H1 (cell line): ENCODE data around the gene SLC2A13. TPM values are rescaled to one million over a fixed set of nuclear protein-coding genes. Genes with fewer than 3 reads are reported as not detected.

ENCODE experiments used
- CTCF ChIA-PET: fragments of 300-600 bp; sonication (Branson Sonifier 250); formaldehyde crosslinking; loops from one replicate; lab custom pipeline; 2021; ENCODE audit not compliant: partially characterized antibody; lab: Charles Lee
- POLR2A ChIA-PET: fragments of 300-600 bp; sonication (Branson Sonifier 250); formaldehyde crosslinking; loops from one replicate; lab custom pipeline; 2021; ENCODE audit warnings: inconsistent platforms; ENCODE audit not compliant: partially characterized antibody; lab: Charles Lee
- DNase-seq, 2 experiments: peaks; one replicate each; pipeline versions ENCODE4 v3.0.0 to v3.0.0-alpha.2; 2010 to 2022; ENCODE audit warnings: low spot score in 2 of 2, low read depth in 1 of 2, mixed read lengths in 1 of 2
- FAIRE-seq: peaks from 2 replicates; lab custom pipeline; 2011; peaks lifted over from hg19 to GRCh38; lab: Jason Lieb, UNC
- H2AFZ ChIP-seq: 2 replicates; pipeline ENCODE4 v1.8.1; 2012; ENCODE audit warnings: low read length, inconsistent platforms
- H2AK5ac ChIP-seq: 2 replicates; pipeline ENCODE4 v1.6.1; 2013; ENCODE audit warnings: low read depth, low read length
- H2BK120ac ChIP-seq: replicated peaks from 2 replicates; pipeline ENCODE3; 2013; ENCODE audit warnings: low read depth, low read length, inconsistent platforms
- H2BK12ac ChIP-seq: 2 replicates; pipeline ENCODE4 v1.6.1; 2013; ENCODE audit warnings: low read depth, low read length
- H2BK15ac ChIP-seq: 2 replicates; pipeline ENCODE4 v1.6.1; 2013; ENCODE audit warnings: low read length
- H2BK20ac ChIP-seq: 2 replicates; pipeline ENCODE4 v1.6.1; 2013; ENCODE audit warnings: low read length
- H2BK5ac ChIP-seq: 2 replicates; pipeline ENCODE4 v1.6.1; 2013; ENCODE audit warnings: low read depth, low read length
- H3K14ac ChIP-seq: 2 replicates; pipeline ENCODE4 v1.6.1; 2013; ENCODE audit warnings: inconsistent platforms; ENCODE audit not compliant: insufficient read length
- H3K18ac ChIP-seq: 2 replicates; pipeline ENCODE4 v1.6.1; 2013; ENCODE audit warnings: low read length; ENCODE audit errors: extremely low read depth
- H3K23ac ChIP-seq: 2 replicates; pipeline ENCODE4 v1.6.1; 2013; ENCODE audit warnings: inconsistent platforms; ENCODE audit not compliant: insufficient read length
- H3K23me2 ChIP-seq: 2 replicates; pipeline ENCODE4 v1.6.1; 2013; ENCODE audit warnings: low read depth, low read length
- H3K27ac ChIP-seq: 2 replicates; pipeline ENCODE4 v1.6.1; 2011; ENCODE audit warnings: low read depth, low read length, inconsistent platforms
- H3K27me3 ChIP-seq, 4 experiments: replicated peaks in 1 of 4; 1 replicate in 1 of 4; 2 replicates in 3 of 4; pipeline versions ENCODE4 v1.6.1 to v1.8.1; 2011 to 2013; ENCODE audit warnings: low read length in 3 of 4, mild to moderate bottlenecking in 3 of 4, inconsistent platforms in 2 of 4, mixed read lengths in 2 of 4, moderate library complexity in 1 of 4; ENCODE audit not compliant: control insufficient read depth in 3 of 4, insufficient read depth in 3 of 4; ENCODE audit errors: extremely low read depth in 1 of 4
- H3K36me3 ChIP-seq, 4 experiments: 2 replicates each; pipeline versions ENCODE4 v1.6.1 to v1.8.1; 2011 to 2013; ENCODE audit warnings: mild to moderate bottlenecking in 4 of 4, low read length in 3 of 4, moderate library complexity in 2 of 4, control low read depth in 1 of 4, inconsistent platforms in 1 of 4; ENCODE audit not compliant: insufficient read depth in 4 of 4, control insufficient read depth in 2 of 4
- H3K4ac ChIP-seq: replicated peaks from 2 replicates; pipeline ENCODE3; 2013; ENCODE audit warnings: low read length, low read depth, mixed read lengths, inconsistent platforms; ENCODE audit not compliant: insufficient read length
- H3K4me1 ChIP-seq, 4 experiments: replicated peaks in 1 of 4; 1 replicate in 1 of 4; 2 replicates in 3 of 4; pipeline versions ENCODE4 v1.6.1 to v1.8.1; 2011 to 2013; ENCODE audit warnings: low read length in 3 of 4, inconsistent platforms in 2 of 4, mixed read lengths in 1 of 4; ENCODE audit not compliant: insufficient read depth in 4 of 4, control insufficient read depth in 3 of 4
- H3K4me2 ChIP-seq, 2 experiments: 2 replicates each; pipeline versions ENCODE4 v1.6.1 to v1.8.1; 2011 to 2013; ENCODE audit warnings: low read depth in 2 of 2, low read length in 2 of 2, control low read depth in 1 of 2, inconsistent platforms in 1 of 2, mild to moderate bottlenecking in 1 of 2; ENCODE audit not compliant: insufficient read depth in 1 of 2
- H3K4me3 ChIP-seq, 4 experiments: fragments of 200-600, 300-600 bp in 1 of 4; sonication (generic), shearing (Covaris generic), sonication (Bioruptor Twin) in 1 of 4; 2 replicates each; pipeline versions ENCODE4 v1.5.1 to v1.8.1; 2011 to 2016; ENCODE audit warnings: low read length in 4 of 4, low read depth in 3 of 4, control low read depth in 2 of 4, inconsistent platforms in 2 of 4, mild to moderate bottlenecking in 2 of 4, mixed read lengths in 1 of 4, moderate library complexity in 1 of 4; ENCODE audit not compliant: insufficient read depth in 2 of 4; ENCODE audit errors: extremely low read depth in 1 of 4
- H3K56ac ChIP-seq: replicated peaks from 2 replicates; pipeline ENCODE3; 2013; ENCODE audit warnings: low read depth, mild to moderate bottlenecking, mixed read lengths, low read length, inconsistent platforms; ENCODE audit not compliant: insufficient read length
- H3K79me1 ChIP-seq: 2 replicates; pipeline ENCODE4 v1.6.1; 2013; ENCODE audit warnings: low read depth, low read length, control low read depth
- H3K79me2 ChIP-seq, 2 experiments: 2 replicates each; pipeline versions ENCODE4 v1.6.1 to v1.8.1; 2012 to 2013; ENCODE audit warnings: low read length in 2 of 2, mild to moderate bottlenecking in 2 of 2, inconsistent platforms in 1 of 2; ENCODE audit not compliant: insufficient read depth in 2 of 2, control insufficient read depth in 1 of 2
- H3K9ac ChIP-seq, 4 experiments: replicated peaks in 1 of 4; 1 replicate in 1 of 4; 2 replicates in 3 of 4; pipeline versions ENCODE4 v1.6.1 to v1.8.1; 2011 to 2013; ENCODE audit warnings: low read depth in 3 of 4, low read length in 3 of 4, control low read depth in 2 of 4, mild to moderate bottlenecking in 2 of 4, moderate library complexity in 2 of 4, inconsistent platforms in 1 of 4; ENCODE audit errors: extremely low read depth in 1 of 4
- H3K9me3 ChIP-seq, 2 experiments: 2 replicates each; pipeline versions ENCODE4 v1.6.1 to v1.8.1; 2012 to 2013; ENCODE audit warnings: mild to moderate bottlenecking in 2 of 2, moderate library complexity in 2 of 2, control low read depth in 1 of 2, inconsistent platforms in 1 of 2, low read depth in 1 of 2, low read length in 1 of 2, mixed read lengths in 1 of 2; ENCODE audit not compliant: insufficient read depth in 2 of 2
- H4K20me1 ChIP-seq, 2 experiments: replicated peaks in 1 of 2; 2 replicates each; pipeline versions ENCODE3 to v1.8.1; 2011 to 2013; ENCODE audit warnings: inconsistent platforms in 2 of 2, low read length in 2 of 2, mild to moderate bottlenecking in 1 of 2; ENCODE audit not compliant: insufficient read depth in 2 of 2, control insufficient read depth in 1 of 2
- H4K5ac ChIP-seq: 2 replicates; pipeline ENCODE4 v1.6.1; 2013; ENCODE audit warnings: low read length, low read depth, mixed read lengths, inconsistent platforms; ENCODE audit not compliant: insufficient read length
- H4K8ac ChIP-seq: 2 replicates; pipeline ENCODE4 v1.8.0; 2013; ENCODE audit warnings: mild to moderate bottlenecking, moderate library complexity, low read length, inconsistent platforms; ENCODE audit not compliant: insufficient read depth; ENCODE audit errors: extremely low read depth
- H4K91ac ChIP-seq: replicated peaks from 2 replicates; pipeline ENCODE3; 2013; ENCODE audit warnings: low read length, mixed read lengths, inconsistent platforms; ENCODE audit not compliant: insufficient read length
- EZH2 ChIP-seq: fragments of 200-600 bp; sonication (generic); IDR thresholded peaks from 2 replicates; pipeline ENCODE4 v1.7.1; 2012; ENCODE audit warnings: low read depth, mild to moderate bottlenecking, moderate library complexity, low read length, inconsistent platforms; ENCODE audit not compliant: severe bottlenecking
- GTF2F1 ChIP-seq: IDR thresholded peaks from 2 replicates; pipeline ENCODE4 v1.6.1; 2012; ENCODE audit warnings: low read depth, low read length, improper control_type of control experiment, borderline replicate concordance
- HDAC2 ChIP-seq, 2 experiments: fragments of 300-600 bp in 1 of 2; sonication (generic) in 1 of 2; IDR thresholded peaks; 2 replicates each; pipeline ENCODE4 v1.6.1; 2011 to 2012; ENCODE audit warnings: low read depth in 2 of 2, low read length in 2 of 2, mild to moderate bottlenecking in 2 of 2, moderate library complexity in 2 of 2, borderline replicate concordance in 1 of 2, inconsistent platforms in 1 of 2
- MAFK ChIP-seq: IDR thresholded peaks from 2 replicates; pipeline ENCODE4 v1.6.1; 2012; ENCODE audit warnings: low read depth, mild to moderate bottlenecking, improper control_type of control experiment, low read length
- POLR2A ChIP-seq, 2 experiments: IDR thresholded peaks; 1 replicate in 1 of 2; 2 replicates in 1 of 2; pipeline ENCODE4 v1.6.1; 2011; ENCODE audit warnings: low read depth in 2 of 2, low read length in 2 of 2, mild to moderate bottlenecking in 2 of 2; ENCODE audit errors: control extremely low read depth in 1 of 2
- TAF7 ChIP-seq: optimal IDR thresholded peaks from 2 replicates; pipeline ENCODE3; 2011; ENCODE audit warnings: low read depth, mild to moderate bottlenecking, inconsistent platforms, low read length, moderate library complexity, borderline replicate concordance
- TEAD4 ChIP-seq: IDR thresholded peaks from 2 replicates; pipeline ENCODE4 v1.6.1; 2012; ENCODE audit warnings: low read depth, low read length, inconsistent platforms, mixed read lengths
- WGBS, 2 experiments: shearing (Covaris generic) in 1 of 2; methylation state at CpG; one replicate each; pipeline versions ENCODE4 v1.1.6 to v1.1.7; 2013 to 2015; ENCODE audit warnings: low lambda C conversion rate in 2 of 2, mixed read lengths in 2 of 2, inconsistent platforms in 1 of 2, low coverage in 1 of 2, missing lambda C conversion rate in 1 of 2; ENCODE audit not compliant: insufficient replicate concordance in 2 of 2, insufficient coverage in 1 of 2, insufficient read length in 1 of 2; ENCODE audit errors: extremely low coverage in 1 of 2, missing lambda C conversion rate in 1 of 2; 5-methylcytosine and 5-hydroxymethylcytosine counted together
- polyA plus RNA-seq, 7 experiments: library from polyadenylated mRNA; depleted of rRNA in 3 of 7; stranded (reverse) in 5 of 7; unstranded in 2 of 7; fragments of >200 nt in 5 of 7; fragments of 200-250 nt in 2 of 7; gene quantifications; 1 replicate in 5 of 7; 2 replicates in 1 of 7; 4 replicates in 1 of 7; pipeline versions ENCODE4 v1.2.1 to v1.2.3, GENCODE V29; 2011 to 2013; ENCODE audit warnings: missing spikeins in 2 of 7, mixed read lengths in 2 of 7
- total RNA-seq: library from RNA; stranded (reverse); fragmentation: NEBNext Ultra II Directional; extraction: Animal tissue kit (Norgen Biotek cat#: 25700); gene quantifications from 2 replicates; pipeline ENCODE4 v1.2.1, GENCODE V29; 2021

SLC2A13 gene
- total and polyA plus RNA-seq, 2 of the 8 experiments (the other 6 are each of a cell fraction or from before 2014, with no cell fraction given), result 2.8 to 9.6 TPM

- 83% methylated on average over 2 of the region's 2 CpGs; no CpG with 5 or more reads in 1 of the 2 experiments for WGBS, 2 experiments
- no peak for FAIRE-seq
- TF ChIP-seq MAFK (no peak), TAF7 (no peak), EZH2 (no peak), TEAD4 (no peak), POLR2A (IDR thresholded peaks at IDR 0.05; ENCODE audit: control extremely low read depth in 1 of 2, low read depth in 2 of 2, low read length in 2 of 2) (no peak), GTF2F1 (no peak), HDAC2 (IDR thresholded peaks at IDR 0.05; ENCODE audit: borderline replicate concordance in 1 of 2, low read depth in 2 of 2, low read length in 2 of 2) (no peak)
Measured at GRCh38 chr12:39803151-39803550, 302.7 kb downstream of the SLC2A13 start.

More at GRCh38 chr12:39803151-39803550, 302.7 kb downstream of the SLC2A13 start:
- no peaks in the 10 kb centered on the region for H3K9me3 ChIP-seq
- no peak overlapping the region for H3K9ac ChIP-seq
- H3K4me3 ChIP-seq, result no peak overlapping the region
- ChIA-PET POLR2A (interaction anchor here (0.6 kb wide), 1 partner anchor 9 kb away, joined by 3 read pairs; no protein-coding TSS in a partner anchor), CTCF (no interaction called here)
- no peak overlapping the region for H3K23ac ChIP-seq
- no peak overlapping the region for H4K91ac ChIP-seq
- H2BK15ac ChIP-seq, result no peak overlapping the region
- no peak overlapping the region for H3K4me2 ChIP-seq
- no peak overlapping the region for H2BK5ac ChIP-seq
- H3K18ac ChIP-seq, result no peak overlapping the region
- peaks cover 0 to 4% of the 10 kb centered on the region in 2 experiments for H4K20me1 ChIP-seq
- no peak overlapping the region for H2BK20ac ChIP-seq
- no peaks in the 10 kb centered on the region for H3K36me3 ChIP-seq
- H2AK5ac ChIP-seq, result no peak overlapping the region
- H4K8ac ChIP-seq, result no peak overlapping the region
- DNase-seq, result no peak
- no peak overlapping the region for H3K56ac ChIP-seq
- no peaks in the 10 kb centered on the region for H3K4me1 ChIP-seq
- no peak overlapping the region for H3K4ac ChIP-seq
- H3K79me2 ChIP-seq, result no peaks in the 10 kb centered on the region
- no peak overlapping the region for H2BK120ac ChIP-seq
- no peak overlapping the region for H4K5ac ChIP-seq
- no peaks in the 10 kb centered on the region for H3K79me1 ChIP-seq
- H3K23me2 ChIP-seq, result no peaks in the 10 kb centered on the region
- H2BK12ac ChIP-seq, result no peak overlapping the region
- H2AFZ ChIP-seq, result no peak overlapping the region
- H3K27ac ChIP-seq, result no peak overlapping the region
- no peak overlapping the region for H3K14ac ChIP-seq
- H3K27me3 ChIP-seq, result no peaks in the 10 kb centered on the region
